ENCODE measurements around the gene SPDYA.
"Not testable (repeated sequence)": the region's sequence is repeated elsewhere in the genome, so short reads cannot be mapped to it uniquely, and the experiment has no call there.

Gene SPDYA

DNA sequence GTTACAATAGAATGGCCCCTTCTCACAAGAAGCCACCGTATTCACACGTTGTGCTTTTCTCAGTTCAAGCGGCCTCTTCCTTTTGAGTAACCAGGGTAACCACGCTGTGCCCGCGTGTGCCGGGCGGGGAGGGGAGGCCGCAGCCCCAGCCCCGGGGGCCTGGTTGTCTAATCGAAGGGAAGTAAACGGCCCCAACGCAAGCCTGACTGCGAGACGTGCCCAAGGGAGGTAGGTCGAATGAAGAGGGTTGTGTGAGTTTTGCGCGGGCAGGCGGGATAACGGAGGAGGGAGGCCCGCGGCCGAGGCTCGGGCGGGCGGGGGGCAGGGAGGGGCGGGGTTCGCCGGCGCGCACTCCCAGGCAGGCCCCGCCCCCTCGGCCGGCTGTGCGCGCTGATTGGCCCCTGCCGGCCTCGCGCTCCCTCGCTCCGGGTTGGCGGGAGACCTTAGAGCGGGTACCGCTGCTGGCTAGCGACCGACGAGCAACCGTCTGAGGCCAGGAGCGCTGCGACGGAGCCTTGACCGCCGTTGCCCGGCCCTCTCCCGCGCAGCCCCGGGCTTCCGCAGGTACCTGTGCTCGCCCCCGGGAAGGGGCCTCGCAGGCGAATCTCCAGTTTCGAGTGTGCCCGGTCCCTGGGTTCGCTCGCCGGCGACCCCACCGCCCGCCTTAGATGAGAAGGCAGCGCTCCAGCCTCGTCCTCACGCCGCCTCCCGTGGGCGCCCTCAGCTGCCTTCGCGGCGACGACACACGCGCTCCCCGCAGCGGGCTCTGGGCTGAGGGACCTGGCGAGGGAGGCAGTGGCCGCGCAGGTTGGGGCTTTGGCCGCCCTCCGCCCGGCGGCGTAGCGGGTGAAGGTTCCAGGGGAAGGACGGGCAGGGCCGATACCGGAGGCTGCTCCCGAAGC, at the start of gene SPDYA:
TSS of gene SPDYA (plus strand) at position 451 of the 902 bp plus-strand sequence. CDS start 5,181 bp downstream, outside the sequence.
- DNase-seq (ENCODE audit: low read depth) = peak; percentile 75

DNA sequence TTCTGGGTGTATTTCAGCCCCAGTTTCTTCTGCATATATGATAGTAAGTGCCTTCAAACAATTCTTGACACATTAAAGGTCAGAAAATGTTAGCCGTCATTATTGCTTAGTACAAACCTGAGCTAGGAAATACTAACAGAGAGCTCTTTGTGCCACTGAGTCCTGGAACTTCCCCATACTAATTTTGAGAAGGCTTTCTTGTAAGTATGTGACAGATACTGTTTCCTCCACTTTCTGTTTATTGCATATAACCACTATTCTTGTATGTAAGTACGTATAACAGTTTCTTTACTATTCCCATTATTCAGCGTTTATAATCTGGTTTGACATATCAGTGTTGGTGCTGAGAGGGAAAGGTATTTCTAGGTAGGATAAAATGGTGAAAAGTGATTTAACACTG, 49.2 kb upstream of the SPDYA start:
- DNase-seq (ENCODE audit: low read depth) = no peak

GRCh38 chr2:28764909-28765711, 45.5 kb upstream of the SPDYA start:
- DNase-seq (ENCODE audit: low read depth) = no peak

DNA sequence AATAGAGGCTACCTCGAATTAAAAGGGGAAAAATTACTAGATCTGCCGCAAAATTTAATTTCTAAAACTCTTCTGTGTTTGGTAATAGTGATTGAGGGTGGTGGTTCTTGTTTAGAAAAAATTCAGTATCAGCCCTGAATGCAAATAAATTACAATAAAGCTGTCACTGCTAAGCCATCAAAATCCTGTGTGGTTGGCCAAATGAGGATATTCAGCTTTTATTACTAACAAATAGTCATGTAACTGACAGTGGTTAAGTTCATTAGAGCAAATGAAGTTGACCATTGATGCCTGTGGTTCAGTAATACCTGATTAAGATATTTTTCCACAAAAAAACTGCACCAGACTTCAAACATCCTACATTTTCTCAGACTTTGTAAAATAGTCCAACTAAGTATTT, 44.6 kb upstream of the SPDYA start:
- no peak for DNase-seq (ENCODE audit: low read depth)

DNA sequence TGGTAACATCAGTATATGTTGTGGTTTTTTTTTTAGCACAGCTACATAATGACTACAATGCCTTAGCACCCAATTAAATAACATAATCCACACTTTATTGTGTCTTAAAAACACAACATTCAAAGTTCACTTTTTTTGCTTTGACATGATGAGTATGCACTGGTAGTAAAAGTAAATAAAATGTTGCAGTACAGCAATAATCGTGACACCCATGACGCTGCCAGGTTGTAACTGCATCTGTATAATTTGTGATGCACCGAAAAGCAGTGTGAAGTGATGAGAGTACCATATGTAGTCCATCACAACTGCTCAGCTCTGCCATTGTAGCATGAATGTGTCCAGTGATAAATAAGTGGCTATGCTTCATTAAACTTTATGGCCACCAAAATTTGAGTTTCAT, 43.3 kb upstream of the SPDYA start:
- DNase-seq (ENCODE audit: low read depth) = no peak

GRCh38 chr2:28768422-28768821, 42.2 kb upstream of the SPDYA start:
- no peak for DNase-seq (ENCODE audit: low read depth)

DNA sequence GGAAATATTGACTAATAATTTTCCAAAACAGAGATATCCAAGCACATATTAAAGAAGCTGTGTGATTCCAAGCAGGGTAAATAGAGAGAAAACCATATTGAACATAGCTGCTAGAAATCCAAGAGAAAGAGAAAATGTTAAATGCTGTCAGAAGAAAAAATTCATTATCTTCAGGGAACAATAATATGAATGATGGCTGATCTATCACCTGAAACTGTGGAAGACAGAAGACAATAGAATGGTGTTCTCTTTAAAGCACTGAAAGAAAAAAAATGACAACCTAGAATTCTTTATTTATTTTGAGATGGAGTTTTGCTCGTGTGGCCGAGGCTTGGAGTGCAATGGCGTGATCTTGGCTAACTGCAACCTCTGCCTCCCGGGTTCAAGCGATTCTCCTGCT, 41.7 kb upstream of the SPDYA start:
- no peak for DNase-seq (ENCODE audit: low read depth)

- DNase-seq (ENCODE audit: low read depth) = no peak
These were observed 38.3 kb upstream of the SPDYA start for GRCh38 chr2:28772351-28772750.

DNA sequence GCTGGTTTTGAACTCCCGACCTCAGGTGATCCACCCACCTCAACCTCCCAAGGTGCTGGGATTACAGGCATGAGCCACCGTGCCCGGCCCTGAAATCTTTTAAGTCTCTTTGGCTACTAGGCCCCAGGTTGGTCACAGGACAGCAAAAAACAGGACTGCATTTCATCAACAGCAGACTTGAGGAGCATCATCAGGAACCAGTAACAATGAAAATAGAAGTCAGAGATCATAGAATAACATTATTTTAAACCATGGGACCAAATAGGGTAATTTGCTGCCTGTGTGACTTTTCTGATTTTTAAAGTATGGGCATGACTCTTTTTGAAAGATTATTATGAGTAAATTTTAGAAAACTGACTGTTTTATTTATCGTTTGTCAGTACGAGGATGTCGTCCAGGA, 34.2 kb upstream of the SPDYA start:
- no peak for DNase-seq (ENCODE audit: low read depth)

GRCh38 chr2:28778392-28778791, 32.2 kb upstream of the SPDYA start:
- no peak for DNase-seq (ENCODE audit: low read depth)

DNA sequence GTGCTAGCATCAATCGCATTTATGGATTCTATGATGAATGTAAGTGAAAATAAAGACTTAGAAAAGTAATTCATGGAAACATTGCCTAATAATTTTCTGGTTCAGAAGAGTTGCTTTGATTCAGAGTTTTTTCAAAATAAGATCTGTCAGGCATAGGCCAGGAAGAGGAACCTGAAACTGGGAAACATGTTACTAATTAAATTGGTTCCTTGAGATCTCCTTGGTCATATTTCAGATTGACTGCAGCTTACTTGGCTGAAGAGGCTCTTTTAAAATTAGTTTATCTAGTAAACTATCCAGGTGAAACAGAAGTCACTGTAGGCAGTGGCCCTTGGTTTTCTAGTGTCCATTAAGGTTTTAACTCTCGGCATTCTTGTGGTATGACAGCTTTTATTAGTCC, 31.6 kb upstream of the SPDYA start:
- no peak for DNase-seq (ENCODE audit: low read depth)

GRCh38 chr2:28780496-28780895, 30.1 kb upstream of the SPDYA start:
- DNase-seq (ENCODE audit: low read depth) = no peak

DNA sequence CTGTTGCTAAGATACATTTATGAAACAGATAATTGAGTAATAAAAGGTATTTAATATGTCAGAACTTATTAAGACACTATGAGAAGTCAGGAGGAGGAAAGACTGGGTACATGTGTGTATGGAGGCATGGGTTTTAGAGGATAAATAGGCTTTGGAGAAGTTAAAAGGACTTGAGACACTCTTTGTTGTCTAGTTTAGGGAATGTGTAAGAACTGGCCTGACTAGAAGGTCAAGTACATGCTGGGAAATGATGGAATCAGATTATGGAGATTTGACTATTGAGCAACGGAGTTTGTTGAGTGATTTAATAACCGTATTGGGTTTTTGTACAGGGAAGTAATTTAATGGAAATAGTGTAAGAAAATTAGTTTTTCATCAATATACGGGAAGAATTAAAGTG, 28.2 kb upstream of the SPDYA start:
- DNase-seq (ENCODE audit: low read depth) = no peak

GRCh38 chr2:28784570-28784969, 26.1 kb upstream of the SPDYA start:
- DNase-seq (ENCODE audit: low read depth) = not testable (repeated sequence)

DNA sequence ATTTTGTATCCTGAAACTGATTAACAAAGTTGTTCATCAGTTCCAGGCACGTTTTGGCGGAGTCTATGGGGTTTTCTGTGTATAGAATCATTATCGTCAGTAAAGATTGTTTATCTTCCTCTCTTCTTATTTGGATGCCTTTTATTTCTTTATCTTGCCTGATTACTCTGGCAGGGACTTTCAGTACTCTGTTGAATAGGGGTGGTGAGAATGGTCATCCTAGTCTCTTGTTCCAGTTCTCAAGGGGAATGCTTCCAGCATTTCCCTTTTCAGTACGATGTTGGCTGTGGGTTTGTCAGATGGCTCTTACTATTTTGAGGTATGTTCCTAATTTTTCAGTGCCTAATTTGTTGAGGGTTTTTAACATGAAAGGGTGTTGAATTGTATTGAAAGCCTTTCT, 14.0 kb upstream of the SPDYA start:
- DNase-seq (ENCODE audit: low read depth) = no peak

DNA sequence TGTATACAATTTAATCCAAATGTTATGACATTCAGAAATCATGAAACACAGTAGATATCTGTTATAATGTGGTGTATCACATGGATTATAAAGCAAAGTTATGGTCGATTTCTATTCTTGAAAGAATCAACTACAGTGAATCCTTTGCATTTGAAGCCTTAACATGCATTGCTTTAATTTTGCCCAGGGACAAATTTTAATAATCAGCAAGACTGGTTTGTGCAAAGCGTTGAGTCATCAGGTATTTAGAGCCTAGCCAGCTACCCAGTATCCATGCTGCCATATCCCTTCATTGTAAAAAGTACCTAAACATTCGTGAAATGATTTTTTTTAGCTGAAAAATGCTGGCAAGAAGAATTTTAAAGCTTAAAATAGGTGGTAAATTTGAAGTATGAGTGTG, 8.9 kb upstream of the SPDYA start:
- no peak for DNase-seq (ENCODE audit: low read depth)

DNA sequence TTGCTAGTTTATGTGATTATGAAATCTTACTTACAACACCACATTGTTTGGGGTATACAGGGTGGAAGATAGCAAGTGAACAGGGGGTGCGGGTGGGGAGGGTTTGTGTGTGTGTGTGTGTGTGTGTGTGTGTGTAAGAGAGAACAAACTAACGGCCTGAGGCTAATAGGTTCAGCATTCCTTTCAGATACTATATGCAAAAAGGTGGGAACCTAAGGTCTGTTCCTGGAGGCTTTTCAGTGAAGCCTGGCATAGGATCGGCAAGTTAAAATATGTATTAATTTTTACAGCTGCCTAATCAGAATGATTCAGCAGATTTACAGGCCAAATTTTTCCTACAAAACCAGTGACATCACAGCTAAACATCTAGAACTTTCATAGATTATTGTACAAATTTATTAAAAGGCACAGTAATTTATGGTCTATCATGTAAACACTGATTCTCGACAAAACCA, 7.6 kb upstream of the SPDYA start:
- DNase-seq (ENCODE audit: low read depth) = no peak

- DNase-seq (ENCODE audit: low read depth) = no peak
These were observed 707 bp upstream of the SPDYA start for GRCh38 chr2:28809927-28810326.

- DNase-seq (ENCODE audit: low read depth) = no peak
These were observed 7.4 kb downstream of the SPDYA start for GRCh38 chr2:28818053-28818452.

DNA sequence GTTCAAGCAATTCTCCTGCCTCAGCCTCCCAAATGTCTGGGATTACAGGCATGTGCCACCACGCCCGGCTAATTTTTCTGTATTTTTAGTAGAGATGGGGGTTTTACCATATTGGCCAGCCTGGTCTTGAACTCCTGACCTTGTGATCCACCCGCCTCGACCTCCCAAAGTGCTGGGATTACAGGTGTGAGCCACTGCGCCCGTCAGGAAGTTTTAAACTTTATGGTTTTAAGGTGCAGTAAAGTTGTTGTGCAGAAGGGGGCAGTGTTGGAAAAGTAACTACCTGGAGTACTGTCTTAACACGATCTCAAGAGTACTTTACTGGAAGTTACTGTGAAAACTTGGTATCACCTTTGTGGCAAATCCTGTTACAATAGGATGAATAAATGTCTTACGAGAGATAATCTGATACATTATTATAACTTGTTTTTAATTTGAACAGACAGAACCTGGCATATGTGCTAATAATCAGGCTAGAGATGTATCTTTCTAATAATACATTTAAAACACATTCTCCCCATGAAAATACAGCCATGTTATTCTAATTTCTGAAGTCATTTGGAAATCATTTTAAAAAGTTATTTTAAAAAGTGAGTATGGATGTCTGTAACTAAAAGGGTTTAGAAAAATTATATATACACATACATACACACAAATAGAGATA, 10.8 kb downstream of the SPDYA start:
- DNase-seq (ENCODE audit: low read depth) = peak; percentile 19

DNA sequence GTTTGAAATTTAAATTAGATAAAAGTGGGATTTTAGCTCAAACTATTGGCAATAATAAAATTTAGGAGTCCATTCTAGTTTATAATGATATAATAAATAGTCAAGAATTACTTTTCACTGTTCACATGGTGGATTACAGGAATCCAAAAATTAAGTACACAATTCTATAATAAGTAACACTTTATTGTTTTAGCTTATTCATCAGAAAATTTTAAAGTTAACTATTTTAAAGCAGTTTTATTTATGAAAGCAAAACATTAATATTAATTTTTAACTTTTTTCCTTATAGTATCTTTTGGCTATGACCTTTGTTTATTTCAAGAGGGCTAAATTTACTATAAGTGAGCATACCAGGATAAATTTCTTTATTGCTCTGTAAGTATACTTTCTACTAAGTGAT, 11.4 kb downstream of the SPDYA start:
- DNase-seq (ENCODE audit: low read depth) = no peak

DNA sequence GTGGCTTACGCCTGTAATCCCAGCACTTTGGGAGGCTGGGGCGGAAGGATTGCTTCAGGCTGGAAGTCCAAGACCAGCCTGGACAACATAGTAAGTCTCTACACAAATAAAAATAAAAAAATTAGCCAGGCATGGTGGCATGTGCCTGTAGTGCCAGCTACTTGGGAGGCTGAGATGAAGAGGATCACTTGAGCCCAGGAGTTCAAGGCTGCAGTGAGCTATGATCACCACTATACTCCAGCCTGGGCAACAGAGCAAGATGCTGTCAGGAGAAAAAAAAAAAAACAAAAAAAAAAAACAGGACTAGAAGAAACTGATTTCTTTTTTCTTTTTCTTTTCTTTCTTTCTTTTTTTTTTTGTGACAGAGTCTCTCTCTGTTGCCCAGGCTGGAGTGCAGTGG, 13.6 kb downstream of the SPDYA start:
- no peak for DNase-seq (ENCODE audit: low read depth)

DNA sequence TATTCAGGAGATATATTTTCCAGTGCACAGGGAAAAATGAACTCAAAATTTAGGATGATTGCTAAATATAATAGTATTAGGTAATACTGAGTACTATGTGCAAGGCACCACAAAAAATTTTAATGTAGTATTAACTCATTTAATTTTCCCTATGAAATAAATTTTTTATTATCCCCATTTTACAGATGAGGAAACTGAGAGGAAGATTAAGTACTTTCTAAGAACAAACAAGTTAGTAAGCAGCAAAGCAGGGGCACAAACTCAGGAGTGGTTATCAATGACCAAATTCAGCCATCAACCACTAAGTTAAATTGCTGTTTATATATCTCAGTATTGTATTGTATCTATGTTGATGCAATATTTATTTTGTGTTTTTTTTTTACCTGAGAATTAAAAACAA, 14.2 kb downstream of the SPDYA start:
- DNase-seq (ENCODE audit: low read depth) = no peak

All from stimulated activated CD8-positive, alpha-beta memory T cell treated with anti-CD3 and anti-CD28 coated beads, Interleukin-4, amount 100 ng/mL, for 24 hours (primary cell).